UCSD-AML1 (cell line): ENCODE results near the gene LBH.

Experiments used
- DNase-seq: peaks from one replicate; lab custom pipeline; 2025; ENCODE audit not compliant: unreplicated experiment; lab: John Stamatoyannopoulos, UW

The LBH gene

DNA sequence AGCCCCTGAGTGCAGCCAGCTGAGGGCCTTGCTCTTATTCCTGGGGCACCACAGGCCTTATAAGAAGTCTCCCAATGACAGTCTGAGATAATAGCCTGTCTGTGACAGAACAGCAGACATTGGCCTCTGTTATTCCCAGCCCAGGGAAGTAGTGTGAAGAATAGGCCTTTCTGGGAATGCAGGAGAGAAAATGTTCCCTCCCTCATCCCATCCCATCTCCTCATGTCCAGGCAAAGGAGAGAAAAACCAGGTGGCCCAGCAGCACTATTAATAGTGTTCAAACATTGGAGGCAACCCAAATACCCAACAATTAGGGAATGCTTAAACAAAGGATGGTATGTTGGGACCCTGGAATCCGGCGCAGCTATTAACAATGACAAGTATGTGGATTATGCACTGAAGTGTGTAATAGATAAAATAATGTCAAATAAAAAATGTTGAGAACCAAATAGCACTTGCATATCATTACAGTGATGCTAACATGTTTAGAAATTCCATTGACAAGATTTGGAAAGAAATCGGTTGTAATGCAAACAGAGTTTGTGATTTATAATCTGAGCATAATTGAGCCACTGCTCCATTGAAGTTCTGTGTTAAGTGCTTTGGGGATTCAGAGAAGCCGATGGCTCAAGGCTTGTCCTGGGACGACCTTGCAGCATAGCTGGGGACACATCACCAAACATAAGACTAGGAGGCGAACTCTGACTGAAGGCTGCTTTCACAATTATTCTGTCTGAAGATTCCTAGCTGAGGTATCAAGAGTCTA lies 69.3 kb downstream of the LBH start:
- no peak for DNase-seq

DNA sequence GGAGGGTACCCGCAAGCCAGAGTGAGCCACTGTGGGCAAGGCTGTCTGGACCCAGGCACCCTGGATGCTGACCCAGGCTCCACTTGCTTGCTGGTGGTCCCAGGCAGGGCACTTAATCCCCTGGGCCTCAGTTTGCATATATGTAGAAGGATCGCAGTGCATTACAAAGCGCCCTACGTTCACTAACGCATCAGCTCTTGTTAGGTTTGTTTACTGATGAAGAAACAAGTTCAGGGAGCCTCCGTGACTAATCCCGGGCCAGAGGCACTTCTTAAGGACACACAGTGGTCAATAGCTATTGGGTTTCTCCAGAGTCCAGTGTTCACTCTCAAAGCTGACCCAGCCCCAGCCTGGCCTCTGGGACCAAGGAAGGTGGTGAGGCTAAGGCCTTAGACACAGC lies 70.2 kb downstream of the LBH start:
- no peak for DNase-seq

DNA sequence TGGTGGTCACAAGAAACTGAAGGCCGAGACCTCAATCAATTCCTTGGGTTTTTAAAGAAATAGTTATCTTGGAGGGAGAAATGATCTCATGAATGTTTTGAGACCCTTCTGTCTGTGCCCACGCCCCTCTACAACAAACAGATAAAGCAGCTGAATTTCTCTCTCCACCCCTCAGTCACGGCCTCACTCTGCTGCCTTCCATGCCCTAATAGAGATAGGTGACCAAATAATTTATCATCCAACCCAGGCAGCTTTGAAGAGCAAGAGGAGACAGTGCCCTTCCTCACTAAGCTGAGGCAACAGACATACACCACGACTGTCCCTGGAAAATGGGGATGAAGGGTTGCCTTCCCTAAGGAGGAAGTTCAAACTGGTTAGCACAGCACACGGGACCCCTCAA lies 71.2 kb downstream of the LBH start:
- DNase-seq = no peak

DNA sequence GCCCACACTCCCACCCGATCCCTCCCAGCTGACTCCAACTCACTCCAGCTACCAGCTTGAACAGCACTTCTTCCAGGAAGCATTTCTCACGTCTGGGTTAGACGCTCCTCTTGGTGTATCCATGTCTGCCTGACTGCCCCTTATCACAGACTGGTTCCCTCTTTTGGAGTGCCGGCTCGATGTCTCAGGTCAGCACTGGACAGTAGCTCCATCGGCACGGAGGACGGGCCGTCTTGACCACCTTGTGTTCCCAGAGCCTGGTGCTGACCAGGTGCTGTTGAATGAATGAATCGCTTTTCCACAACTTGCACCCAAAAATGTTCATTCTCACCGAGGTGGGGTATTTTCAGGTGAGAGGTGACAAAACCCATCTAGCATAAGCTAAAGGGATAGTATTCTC lies 71.8 kb downstream of the LBH start:
- no peak for DNase-seq

DNA sequence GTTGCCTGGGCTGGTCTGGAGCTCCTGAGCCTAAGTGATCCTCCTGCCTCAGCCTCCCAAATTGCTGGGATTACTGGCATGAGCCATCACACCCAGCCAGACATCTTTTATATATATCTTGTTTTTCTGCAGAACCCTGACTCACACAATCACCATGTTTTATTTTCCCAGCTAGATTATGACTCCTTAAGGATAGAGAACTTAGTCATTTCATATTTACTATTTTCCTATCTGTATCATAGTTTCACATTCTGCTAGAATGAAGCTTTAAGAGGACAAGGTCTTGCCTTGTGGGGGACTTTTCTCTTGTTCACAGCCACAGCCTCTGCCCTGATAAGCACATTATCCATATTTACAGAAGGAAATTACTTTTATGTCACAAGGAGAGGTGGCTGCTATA lies 73.9 kb downstream of the LBH start:
- no peak for DNase-seq

DNA sequence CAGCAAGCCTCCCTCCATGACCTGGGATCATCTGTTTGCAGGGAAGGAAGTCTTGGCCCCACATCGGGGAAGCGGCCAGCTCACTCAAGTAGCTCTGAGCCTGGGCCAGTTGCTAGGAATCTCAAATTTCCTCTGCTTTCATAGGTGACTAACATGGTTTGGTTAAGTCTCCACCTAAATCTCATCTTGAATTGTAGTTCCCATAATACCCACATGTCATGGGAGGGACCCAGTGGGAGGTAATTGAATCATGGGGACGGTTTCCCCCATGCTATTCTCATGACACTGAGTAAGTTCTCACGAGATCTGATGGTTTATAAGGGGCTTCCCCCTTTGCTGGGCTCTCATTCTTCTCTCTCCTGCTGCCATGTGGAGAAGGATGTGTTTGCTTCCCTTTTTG lies 75.2 kb downstream of the LBH start:
- DNase-seq = no peak

DNA sequence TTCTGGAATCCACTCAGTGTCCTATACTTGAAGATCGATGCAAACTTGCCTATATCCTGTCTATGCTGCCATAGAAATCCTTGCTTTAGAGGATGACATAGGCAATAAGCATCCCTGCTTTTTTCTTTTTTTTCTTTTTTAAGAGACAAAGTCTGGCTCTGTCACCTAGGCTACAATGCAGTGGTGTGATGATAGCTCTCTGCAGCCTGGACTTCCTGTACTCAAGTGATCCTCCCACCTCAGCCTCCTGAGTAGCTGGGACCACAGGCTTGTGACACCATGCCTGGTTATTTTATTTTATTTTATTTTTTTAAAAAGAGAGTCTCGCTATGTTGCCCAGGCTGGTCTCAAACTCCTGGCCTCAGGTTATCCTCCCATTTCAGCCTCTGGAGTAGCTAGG lies 76.9 kb downstream of the LBH start:
- DNase-seq = no peak
